Measurements from ENCODE around the gene ANKFN1. TPM values are rescaled to one million over a fixed set of nuclear protein-coding genes. Genes with fewer than 3 reads are reported as not detected.
A peak's percentile ranks its signal among the peaks of the same experiment; 100 is the strongest.

The ANKFN1 gene
- total RNA-seq, 1 donor from 2014 or later = 0.21 TPM

- H3K36me3 Mint-ChIP-seq (ENCODE audit: low read depth) = no peaks in the 10 kb centered on the region
- TF ChIP-seq CTCF (conservative IDR thresholded peaks at IDR 0.05) = no peak
- no peaks in the 10 kb centered on the region for H3K4me1 Mint-ChIP-seq
- H3K9me3 Mint-ChIP-seq = no peaks in the 10 kb centered on the region
- no peaks in the 10 kb centered on the region for H3K27me3 Mint-ChIP-seq (ENCODE audit: low read depth)
- no peak overlapping the region for H3K4me3 Mint-ChIP-seq
- no peak overlapping the region for H3K27ac Mint-ChIP-seq (ENCODE audit: unreplicated experiment)
- no peak for DNase-seq (ENCODE audit: low read depth, low spot score)
Measured at GRCh38 chr17:56182081-56182480, 28.8 kb downstream of the ANKFN1 start.

- no peak overlapping the region for H3K4me3 Mint-ChIP-seq
- TF ChIP-seq CTCF (conservative IDR thresholded peaks at IDR 0.05) = no peak
- peaks cover 2% of the 10 kb centered on the region for H3K9me3 Mint-ChIP-seq
- no peaks in the 10 kb centered on the region for H3K36me3 Mint-ChIP-seq (ENCODE audit: low read depth)
- H3K27ac Mint-ChIP-seq (ENCODE audit: unreplicated experiment) = peak overlapping the region; percentile 45
- DNase-seq (ENCODE audit: low read depth, low spot score) = no peak
- H3K27me3 Mint-ChIP-seq (ENCODE audit: low read depth) = no peaks in the 10 kb centered on the region
- no peaks in the 10 kb centered on the region for H3K4me1 Mint-ChIP-seq
Measured at GRCh38 chr17:56184650-56185049, 31.4 kb downstream of the ANKFN1 start.

GRCh38 chr17:56185491-56186221 is 32.4 kb downstream of the ANKFN1 start:
- no peaks in the 10 kb centered on the region for H3K27me3 Mint-ChIP-seq (ENCODE audit: low read depth)
- H3K4me1 Mint-ChIP-seq = no peaks in the 10 kb centered on the region
- H3K27ac Mint-ChIP-seq (ENCODE audit: unreplicated experiment) = no peak overlapping the region
- no peak for TF ChIP-seq CTCF (conservative IDR thresholded peaks at IDR 0.05)
- no peak overlapping the region for H3K4me3 Mint-ChIP-seq
- no peaks in the 10 kb centered on the region for H3K36me3 Mint-ChIP-seq (ENCODE audit: low read depth)
- H3K9me3 Mint-ChIP-seq = peaks cover 4% of the 10 kb centered on the region
- DNase-seq (ENCODE audit: low read depth, low spot score) = no peak

- H3K36me3 Mint-ChIP-seq (ENCODE audit: low read depth) = no peaks in the 10 kb centered on the region
- H3K27me3 Mint-ChIP-seq (ENCODE audit: low read depth) = no peaks in the 10 kb centered on the region
- H3K4me1 Mint-ChIP-seq = no peaks in the 10 kb centered on the region
- H3K4me3 Mint-ChIP-seq = no peak overlapping the region
- no peak for TF ChIP-seq CTCF (conservative IDR thresholded peaks at IDR 0.05)
- DNase-seq (ENCODE audit: low read depth, low spot score) = no peak
- H3K9me3 Mint-ChIP-seq = peaks cover 4% of the 10 kb centered on the region
- no peak overlapping the region for H3K27ac Mint-ChIP-seq (ENCODE audit: unreplicated experiment)
Measured at GRCh38 chr17:56186222-56186786, 33.0 kb downstream of the ANKFN1 start.

GRCh38 chr17:56203430-56203829 is 50.2 kb downstream of the ANKFN1 start:
- no peaks in the 10 kb centered on the region for H3K4me1 Mint-ChIP-seq
- no peak for DNase-seq (ENCODE audit: low read depth, low spot score)
- peaks cover 3% of the 10 kb centered on the region for H3K9me3 Mint-ChIP-seq
- no peak for TF ChIP-seq CTCF (conservative IDR thresholded peaks at IDR 0.05)
- H3K27me3 Mint-ChIP-seq (ENCODE audit: low read depth) = no peaks in the 10 kb centered on the region
- H3K36me3 Mint-ChIP-seq (ENCODE audit: low read depth) = no peaks in the 10 kb centered on the region
- no peak overlapping the region for H3K27ac Mint-ChIP-seq (ENCODE audit: unreplicated experiment)
- H3K4me3 Mint-ChIP-seq = no peak overlapping the region

All from neural crest cell (in vitro differentiated cells).